ENCODE results near the gene FHL1.

Gene FHL1

GRCh38 chrX:136190038-136190713 is 42.8 kb downstream of the FHL1 start:
- no peak for DNase-seq

- DNase-seq = no peak
These were observed 43.8 kb downstream of the FHL1 start for GRCh38 chrX:136191171-136191570.

- DNase-seq = no peak
These were observed 44.8 kb downstream of the FHL1 start for GRCh38 chrX:136192135-136192534.

- DNase-seq = peak; percentile 68
These were observed 45.6 kb downstream of the FHL1 start for GRCh38 chrX:136192839-136193414.

GRCh38 chrX:136193771-136194170 is 46.4 kb downstream of the FHL1 start:
- peak; percentile 17 for DNase-seq

GRCh38 chrX:136194536-136194935 is 47.2 kb downstream of the FHL1 start:
- DNase-seq = no peak

- no peak for DNase-seq
These were observed 47.9 kb downstream of the FHL1 start for GRCh38 chrX:136195247-136195646.

- DNase-seq = no peak
These were observed 49.4 kb downstream of the FHL1 start for GRCh38 chrX:136196691-136197155.

GRCh38 chrX:136198010-136198409 is 50.7 kb downstream of the FHL1 start:
- no peak for DNase-seq

GRCh38 chrX:136198678-136199243 is 51.4 kb downstream of the FHL1 start:
- no peak for DNase-seq

- DNase-seq = no peak
These were observed 52.0 kb downstream of the FHL1 start for GRCh38 chrX:136199365-136199764.

GRCh38 chrX:136200466-136200865 is 53.1 kb downstream of the FHL1 start:
- DNase-seq = no peak

GRCh38 chrX:136201601-136202000 is 54.3 kb downstream of the FHL1 start:
- no peak for DNase-seq

GRCh38 chrX:136202889-136203288 is 55.6 kb downstream of the FHL1 start:
- peak; percentile 21 for DNase-seq

- no peak for DNase-seq
These were observed 56.1 kb downstream of the FHL1 start for GRCh38 chrX:136203438-136203837.

GRCh38 chrX:136203951-136204350 is 56.6 kb downstream of the FHL1 start:
- no peak for DNase-seq

GRCh38 chrX:136204571-136204970 is 57.2 kb downstream of the FHL1 start:
- DNase-seq = peak; percentile 29

GRCh38 chrX:136205882-136206380 is 58.6 kb downstream of the FHL1 start:
- no peak for DNase-seq

- DNase-seq = no peak
These were observed 59.6 kb downstream of the FHL1 start for GRCh38 chrX:136206916-136207315.

- no peak for DNase-seq
These were observed 60.2 kb downstream of the FHL1 start for GRCh38 chrX:136207546-136207945.

GRCh38 chrX:136209016-136209738 is 61.8 kb downstream of the FHL1 start:
- DNase-seq = no peak

GRCh38 chrX:136209751-136210150 is 62.4 kb downstream of the FHL1 start:
- DNase-seq = no peak

- DNase-seq = no peak
These were observed 62.9 kb downstream of the FHL1 start for GRCh38 chrX:136210243-136210642.

GRCh38 chrX:136210806-136211205 is 63.5 kb downstream of the FHL1 start:
- DNase-seq = no peak

All from NCI-H226 (cell line).